Measurements from ENCODE around the gene OPCML. TPM values are rescaled to one million over a fixed set of nuclear protein-coding genes. Genes with fewer than 3 reads are reported as not detected.

Gene OPCML
- total and polyA plus RNA-seq, 2 donors (not counting 1 experiment from before 2014, with no cell fraction given), result not detected

GRCh38 chr11:133346137-133346536, 186.2 kb downstream of the OPCML start:
- Histone ChIP-seq H3K27ac (ENCODE audit: low read length in 2 of 2) (no peak overlapping the region), H3K36me3 (replicated peaks in 1 of 2; ENCODE audit: control extremely low read depth in 1 of 2, control insufficient read depth in 1 of 2, extremely low read depth in 1 of 2, insufficient read depth in 2 of 2, low read length in 1 of 2) (no peaks in the 10 kb centered on the region), H2AFZ (ENCODE audit: insufficient read depth, low read depth, low read length, poor library complexity, severe bottlenecking) (no peak overlapping the region), H3K9me3 (ENCODE audit: control extremely low read depth in 1 of 3, control insufficient read depth in 2 of 3, insufficient read depth in 1 of 3, low read length in 2 of 3) (no peaks in the 10 kb centered on the region), H3K4me3 (ENCODE audit: control extremely low read depth in 1 of 5, extremely low read depth in 1 of 5, insufficient read depth in 1 of 5, low read depth in 2 of 5, low read length in 4 of 5) (no peak overlapping the region), H3K27me3 (replicated peaks in 1 of 4; ENCODE audit: control extremely low read depth in 1 of 4, control insufficient read depth in 3 of 4, insufficient read depth in 4 of 4, low read length in 3 of 4) (no peaks in the 10 kb centered on the region), H3K79me2 (ENCODE audit: control insufficient read depth, insufficient read depth, low read length) (no peaks in the 10 kb centered on the region), H3K4me1 (ENCODE audit: control insufficient read depth in 2 of 2, insufficient read depth in 2 of 2, low read length in 2 of 2) (no peaks in the 10 kb centered on the region), H3K9ac (ENCODE audit: low read length) (no peak overlapping the region), H4K20me1 (ENCODE audit: control insufficient read depth, insufficient read depth, low read length, poor library complexity, severe bottlenecking) (no peaks in the 10 kb centered on the region), H3K4me2 (replicated peaks; ENCODE audit: low read depth, low read length, poor library complexity, severe bottlenecking) (no peak overlapping the region)
- no peaks in the 10 kb centered on the region for H3K9me3 Mint-ChIP-seq (ENCODE audit: insufficient read depth)
- no peak for DNase-seq
- H3K27ac Mint-ChIP-seq, result no peak overlapping the region
- TF ChIP-seq CTCF (IDR thresholded peaks at IDR 0.05) (no peak), EZH2 (IDR thresholded peaks at IDR 0.05; ENCODE audit: borderline replicate concordance, insufficient read depth, low read depth, low read length, poor library complexity, severe bottlenecking) (no peak)
- CTCF ChIA-PET, result no interaction called here
- no peaks in the 10 kb centered on the region for H3K4me1 Mint-ChIP-seq
- POLR2A ChIA-PET, result no interaction called here
- intact Hi-C loops (cut with micrococcal nuclease), result no loop called here
- no peak for ATAC-seq (ENCODE audit: low read depth)
- WGBS (ENCODE audit: insufficient coverage), result no CpG with 5 or more reads among the region's 5 CpGs
- no peak overlapping the region for H3K4me3 Mint-ChIP-seq
- H3K27me3 Mint-ChIP-seq, result no peaks in the 10 kb centered on the region

GRCh38 chr11:133343951-133344350, 188.3 kb downstream of the OPCML start:
- Histone ChIP-seq H4K20me1 (ENCODE audit: control insufficient read depth, insufficient read depth, low read length, poor library complexity, severe bottlenecking) (no peaks in the 10 kb centered on the region), H3K4me1 (ENCODE audit: control insufficient read depth in 2 of 2, insufficient read depth in 2 of 2, low read length in 2 of 2) (no peaks in the 10 kb centered on the region), H3K9ac (ENCODE audit: low read length) (no peak overlapping the region), H3K9me3 (ENCODE audit: control extremely low read depth in 1 of 3, control insufficient read depth in 2 of 3, insufficient read depth in 1 of 3, low read length in 2 of 3) (peaks cover 0 to 4% (median 0%) of the 10 kb centered on the region in 3 donors), H3K36me3 (replicated peaks in 1 of 2; ENCODE audit: control extremely low read depth in 1 of 2, control insufficient read depth in 1 of 2, extremely low read depth in 1 of 2, insufficient read depth in 2 of 2, low read length in 1 of 2) (no peaks in the 10 kb centered on the region), H2AFZ (ENCODE audit: insufficient read depth, low read depth, low read length, poor library complexity, severe bottlenecking) (no peak overlapping the region), H3K4me2 (replicated peaks; ENCODE audit: low read depth, low read length, poor library complexity, severe bottlenecking) (no peak overlapping the region), H3K27ac (ENCODE audit: low read length in 2 of 2) (no peak overlapping the region), H3K4me3 (ENCODE audit: control extremely low read depth in 1 of 5, extremely low read depth in 1 of 5, insufficient read depth in 1 of 5, low read depth in 2 of 5, low read length in 4 of 5) (no peak overlapping the region), H3K27me3 (replicated peaks in 1 of 4; ENCODE audit: control extremely low read depth in 1 of 4, control insufficient read depth in 3 of 4, insufficient read depth in 4 of 4, low read length in 3 of 4) (no peaks in the 10 kb centered on the region), H3K79me2 (ENCODE audit: control insufficient read depth, insufficient read depth, low read length) (no peaks in the 10 kb centered on the region)
- CTCF ChIA-PET, result no interaction called here
- intact Hi-C loops (cut with micrococcal nuclease), result no loop called here
- WGBS (ENCODE audit: insufficient coverage), result 80% methylated on average over 7 of the region's 9 CpGs
- ATAC-seq (ENCODE audit: low read depth), result no peak
- TF ChIP-seq CTCF (IDR thresholded peaks at IDR 0.05) (no peak), EZH2 (IDR thresholded peaks at IDR 0.05; ENCODE audit: borderline replicate concordance, insufficient read depth, low read depth, low read length, poor library complexity, severe bottlenecking) (no peak)
- DNase-seq, result no peak
- Mint-ChIP-seq H3K4me1 (no peaks in the 10 kb centered on the region), H3K27me3 (no peaks in the 10 kb centered on the region), H3K9me3 (ENCODE audit: insufficient read depth) (no peaks in the 10 kb centered on the region), H3K4me3 (no peak overlapping the region), H3K27ac (no peak overlapping the region)
- POLR2A ChIA-PET, result no interaction called here
